GM12873 (cell line): ENCODE data around the gene CCDC85C.

Experiments
- TF ChIP-seq, protein P1 (sequence below): IDR thresholded peaks from 2 replicates; pipeline ENCODE4 v1.5.1; 2012; ENCODE audit warnings: low read depth, mild to moderate bottlenecking, moderate library complexity, low read length, control low read depth; ENCODE audit not compliant: insufficient read depth; ENCODE audit errors: missing control alignments

Gene CCDC85C

GRCh38 chr14:99601361-99601831, 2.6 kb downstream of the CCDC85C start:
- TF ChIP-seq, protein P1, sequence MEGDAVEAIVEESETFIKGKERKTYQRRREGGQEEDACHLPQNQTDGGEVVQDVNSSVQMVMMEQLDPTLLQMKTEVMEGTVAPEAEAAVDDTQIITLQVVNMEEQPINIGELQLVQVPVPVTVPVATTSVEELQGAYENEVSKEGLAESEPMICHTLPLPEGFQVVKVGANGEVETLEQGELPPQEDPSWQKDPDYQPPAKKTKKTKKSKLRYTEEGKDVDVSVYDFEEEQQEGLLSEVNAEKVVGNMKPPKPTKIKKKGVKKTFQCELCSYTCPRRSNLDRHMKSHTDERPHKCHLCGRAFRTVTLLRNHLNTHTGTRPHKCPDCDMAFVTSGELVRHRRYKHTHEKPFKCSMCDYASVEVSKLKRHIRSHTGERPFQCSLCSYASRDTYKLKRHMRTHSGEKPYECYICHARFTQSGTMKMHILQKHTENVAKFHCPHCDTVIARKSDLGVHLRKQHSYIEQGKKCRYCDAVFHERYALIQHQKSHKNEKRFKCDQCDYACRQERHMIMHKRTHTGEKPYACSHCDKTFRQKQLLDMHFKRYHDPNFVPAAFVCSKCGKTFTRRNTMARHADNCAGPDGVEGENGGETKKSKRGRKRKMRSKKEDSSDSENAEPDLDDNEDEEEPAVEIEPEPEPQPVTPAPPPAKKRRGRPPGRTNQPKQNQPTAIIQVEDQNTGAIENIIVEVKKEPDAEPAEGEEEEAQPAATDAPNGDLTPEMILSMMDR, result no peak

DNA sequence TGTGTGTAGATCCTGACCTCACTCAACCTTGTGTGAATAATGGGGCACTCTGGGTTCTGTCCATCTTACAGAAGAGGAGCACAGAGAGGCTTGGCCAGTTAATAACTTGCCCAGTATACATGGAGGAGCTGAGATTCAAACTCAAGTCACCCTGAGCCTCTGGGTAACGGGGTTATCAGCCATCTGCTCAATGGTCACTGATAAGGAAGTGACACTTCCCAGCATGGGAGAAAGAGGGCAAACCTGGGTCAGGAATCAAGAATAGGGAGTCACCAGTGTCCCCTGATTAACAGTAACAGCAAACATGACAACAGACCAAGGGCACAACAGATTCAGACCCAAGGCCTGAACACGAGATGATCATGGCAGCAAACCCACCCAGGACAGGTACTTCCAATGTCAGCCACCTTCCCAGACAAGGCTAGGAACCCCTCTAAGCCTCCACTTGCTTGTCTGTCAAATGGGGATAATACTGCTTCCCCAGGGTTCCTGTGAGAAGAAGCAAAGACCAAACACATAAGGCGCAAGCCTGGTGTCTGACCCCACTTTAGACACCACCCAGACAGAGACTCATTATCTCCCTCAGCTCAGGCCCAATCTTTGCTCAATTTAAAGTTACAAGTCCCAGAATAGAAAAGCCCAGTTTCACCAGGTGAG, 3.6 kb downstream of the CCDC85C start:
- TF ChIP-seq, protein P1, result no peak

GRCh38 chr14:99599393-99599792, 4.6 kb downstream of the CCDC85C start:
- TF ChIP-seq, protein P1, result no peak

- TF ChIP-seq, protein P1, result no peak
Measured at GRCh38 chr14:99598774-99599173, 5.2 kb downstream of the CCDC85C start.

DNA sequence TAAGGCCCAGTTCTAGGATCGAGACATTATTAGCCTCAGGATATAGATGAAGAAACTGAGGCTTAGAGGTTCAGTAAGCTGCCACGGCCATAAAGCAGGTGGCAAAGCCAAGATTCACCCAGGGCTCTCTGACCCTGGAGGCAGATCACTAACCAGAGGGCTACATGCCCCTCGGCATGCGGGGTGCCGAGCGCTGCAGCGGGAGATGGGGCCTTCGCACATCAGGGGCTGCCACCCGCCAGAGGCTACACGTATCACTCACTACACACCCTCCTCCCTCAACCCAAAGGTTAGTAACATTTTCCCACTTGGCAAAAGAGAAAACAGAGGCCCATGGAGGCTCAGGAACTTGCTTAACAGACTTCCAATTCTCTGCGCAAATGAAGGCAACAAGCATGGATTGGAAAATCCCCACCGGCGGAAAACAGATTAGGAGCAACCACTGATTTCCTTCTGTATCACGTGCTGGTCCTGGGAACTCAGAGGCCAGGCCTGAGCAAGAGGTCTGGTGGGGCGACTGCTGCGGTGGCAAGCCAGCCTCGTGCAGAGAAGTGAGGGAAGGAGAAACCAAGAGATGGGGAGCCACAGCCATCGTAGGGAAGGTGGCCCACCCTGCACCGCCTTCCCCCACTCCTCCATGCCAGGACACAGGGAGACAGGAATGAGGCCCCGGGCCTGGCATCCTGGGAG, 6.0 kb downstream of the CCDC85C start:
- TF ChIP-seq, protein P1, result no peak

DNA sequence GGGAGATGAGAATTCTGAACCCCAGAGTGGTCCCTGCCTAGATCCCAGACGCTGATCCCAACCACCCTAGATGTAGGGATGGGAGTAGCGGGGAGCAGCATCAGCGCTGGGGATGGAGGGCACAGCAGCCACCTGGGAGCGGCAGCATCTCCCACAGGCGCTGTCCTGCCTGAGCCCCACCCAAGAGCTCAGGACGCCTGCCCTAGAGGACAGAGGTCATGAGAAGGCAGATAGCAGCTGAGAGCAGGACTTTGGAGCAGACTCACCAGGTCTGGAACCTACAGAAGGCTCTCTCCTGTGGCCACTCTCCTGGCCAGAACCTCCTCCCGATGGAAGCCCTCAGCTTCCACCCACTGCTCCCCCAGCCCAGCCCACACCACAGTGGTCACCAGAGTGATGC, 7.2 kb downstream of the CCDC85C start:
- TF ChIP-seq, protein P1, result no peak

- TF ChIP-seq, protein P1, result no peak
Measured at GRCh38 chr14:99596071-99596627, 7.9 kb downstream of the CCDC85C start.
